ENCODE results near the gene NTNG1.
"Not testable (repeated sequence)": the region's sequence is repeated elsewhere in the genome, so short reads cannot be mapped to it uniquely, and the experiment has no call there.

NTNG1 gene

GRCh38 chr1:107200631-107201030 lies 59.8 kb downstream of the NTNG1 start:
- DNase-seq = no peak

GRCh38 chr1:107202007-107202406 lies 61.2 kb downstream of the NTNG1 start:
- DNase-seq = no peak

- DNase-seq = no peak
Measured at GRCh38 chr1:107213225-107213624, 72.4 kb downstream of the NTNG1 start.

- peak; percentile 30 for DNase-seq
Measured at GRCh38 chr1:107220036-107220435, 79.2 kb downstream of the NTNG1 start.

GRCh38 chr1:107225706-107226105 lies 84.9 kb downstream of the NTNG1 start:
- DNase-seq = peak; percentile 43

GRCh38 chr1:107228704-107229371 lies 88.0 kb downstream of the NTNG1 start:
- no peak for DNase-seq

GRCh38 chr1:107229711-107230110 lies 88.9 kb downstream of the NTNG1 start:
- DNase-seq = no peak

GRCh38 chr1:107230121-107230520 lies 89.3 kb downstream of the NTNG1 start:
- DNase-seq = no peak

GRCh38 chr1:107231291-107231690 lies 90.5 kb downstream of the NTNG1 start:
- no peak for DNase-seq

- DNase-seq = no peak
Measured at GRCh38 chr1:107232426-107232825, 91.6 kb downstream of the NTNG1 start.

- not testable (repeated sequence) for DNase-seq
Measured at GRCh38 chr1:107236760-107237159, 95.9 kb downstream of the NTNG1 start.

GRCh38 chr1:107243461-107243860 lies 102.6 kb downstream of the NTNG1 start:
- DNase-seq = no peak

- DNase-seq = peak; percentile 45
Measured at GRCh38 chr1:107244709-107245500, 104.1 kb downstream of the NTNG1 start.

- peak; percentile 18 for DNase-seq
Measured at GRCh38 chr1:107246775-107247345, 106.0 kb downstream of the NTNG1 start.

GRCh38 chr1:107247679-107248078 lies 106.8 kb downstream of the NTNG1 start:
- DNase-seq = no peak

- peak; percentile 83 for DNase-seq
Measured at GRCh38 chr1:107250169-107250568, 109.3 kb downstream of the NTNG1 start.

GRCh38 chr1:107251083-107251482 lies 110.2 kb downstream of the NTNG1 start:
- no peak for DNase-seq

- DNase-seq = no peak
Measured at GRCh38 chr1:107251839-107252238, 111.0 kb downstream of the NTNG1 start.

GRCh38 chr1:107252271-107252670 lies 111.4 kb downstream of the NTNG1 start:
- peak; percentile 20 for DNase-seq

GRCh38 chr1:107254306-107254705 lies 113.5 kb downstream of the NTNG1 start:
- peak; percentile 89 for DNase-seq

- DNase-seq = no peak
Measured at GRCh38 chr1:107255469-107255868, 114.6 kb downstream of the NTNG1 start.

GRCh38 chr1:107262467-107263286 lies 121.8 kb downstream of the NTNG1 start:
- DNase-seq = no peak

GRCh38 chr1:107263291-107263915 lies 122.6 kb downstream of the NTNG1 start:
- DNase-seq = no peak

All from NCI-H69 (cell line).